Endodermal cell (in vitro differentiated cells): ENCODE measurements around the gene MRFAP1. TPM values are rescaled to one million over a fixed set of nuclear protein-coding genes. Genes with fewer than 3 reads are reported as not detected.

ENCODE experiments used
- DNase-seq: peaks from one replicate; pipeline ENCODE4 v3.0.0-alpha.2; 2017
- H3K27ac ChIP-seq: 2 replicates; pipeline ENCODE4 v1.5.1; 2013; ENCODE audit warnings: mild to moderate bottlenecking, low read depth, low read length, moderate library complexity
- H3K27me3 ChIP-seq: 2 replicates; pipeline ENCODE4 v1.6.1; 2013; ENCODE audit warnings: mild to moderate bottlenecking, low read length, moderate library complexity; ENCODE audit not compliant: insufficient read depth, control insufficient read depth, poor library complexity, severe bottlenecking
- H3K36me3 ChIP-seq: 2 replicates; pipeline ENCODE4 v1.7.0; 2013; ENCODE audit warnings: mild to moderate bottlenecking, low read length, moderate library complexity; ENCODE audit not compliant: control insufficient read depth, insufficient read depth
- H3K4me1 ChIP-seq: one replicate; pipeline ENCODE4 v1.7.0; 2013; ENCODE audit warnings: low read length; ENCODE audit not compliant: control insufficient read depth, insufficient read depth
- H3K4me3 ChIP-seq: 2 replicates; pipeline ENCODE4 v1.5.1; 2013; ENCODE audit warnings: mild to moderate bottlenecking, low read length, moderate library complexity
- H3K9ac ChIP-seq: 2 replicates; pipeline ENCODE4 v1.6.1; 2013; ENCODE audit warnings: mild to moderate bottlenecking, low read length, moderate library complexity; ENCODE audit not compliant: poor library complexity, severe bottlenecking; ENCODE audit errors: extremely low read depth
- H3K9me3 ChIP-seq: 2 replicates; pipeline ENCODE4 v1.6.1; 2013; ENCODE audit warnings: mild to moderate bottlenecking, low read length, moderate library complexity; ENCODE audit not compliant: control insufficient read depth
- H3K27ac Mint-ChIP-seq: 2 replicates; pipeline ENCODE4 v1.8.0; 2020; ENCODE audit warnings: mixed read lengths
- H3K27me3 Mint-ChIP-seq: 2 replicates; pipeline ENCODE4 v1.8.0; 2021; ENCODE audit warnings: mild to moderate bottlenecking, mixed read lengths; ENCODE audit not compliant: insufficient read depth
- H3K36me3 Mint-ChIP-seq: 2 replicates; pipeline ENCODE4 v1.8.0; 2020; ENCODE audit warnings: low read depth, mixed read lengths
- H3K4me1 Mint-ChIP-seq: 2 replicates; pipeline ENCODE4 v1.8.0; 2020; ENCODE audit warnings: mixed read lengths
- H3K4me3 Mint-ChIP-seq: 2 replicates; pipeline ENCODE4 v1.8.0; 2020; ENCODE audit warnings: mild to moderate bottlenecking, moderate library complexity, mixed read lengths
- H3K9me3 Mint-ChIP-seq: 2 replicates; pipeline ENCODE4 v1.8.0; 2020; ENCODE audit warnings: mild to moderate bottlenecking, mixed read lengths
- CTCF ChIP-seq: fragments of 200-600 bp; sonication (generic); conservative IDR thresholded peaks from 2 replicates; pipeline ENCODE4 v1.5.0; 2021; ENCODE audit warnings: antibody characterized with exemption, mild to moderate bottlenecking
- WGBS, 2 experiments: methylation state at CpG; one replicate each; pipeline versions ENCODE4 v1.1.5 to v1.1.7; 2013; ENCODE audit warnings: missing lambda C conversion rate in 2 of 2, mixed read lengths in 1 of 2; ENCODE audit not compliant: insufficient coverage in 1 of 2, insufficient read length in 1 of 2; 5-methylcytosine and 5-hydroxymethylcytosine counted together
- long read RNA-seq, 4 experiments: library from polyadenylated mRNA in 2 of 4; library from RNA in 1 of 4; library from capped mRNA in 1 of 4; stranded (forward) in 3 of 4; unstranded in 1 of 4; transcript quantifications; one replicate each; pipeline ENCODE4 v2.0.0, GENCODE V29; 2020 to 2021; ENCODE audit warnings: inconsistent platforms in 1 of 4
- polyA plus RNA-seq, 2 experiments: library from polyadenylated mRNA; stranded (reverse); fragments of 50-300 nt; gene quantifications; one replicate each; pipeline ENCODE4 v1.2.3, GENCODE V29; 2013
- total RNA-seq, 2 donors: library from RNA; stranded (reverse); fragmentation: NEBNext Ultra II Directional in 1 of 2; extraction: Animal tissue kit (Norgen Biotek cat#: 25700) in 1 of 2; gene quantifications; 2 replicates in 1 of 2; 3 replicates in 1 of 2; pipeline ENCODE4 v1.2.1, GENCODE V29; 2021

The MRFAP1 gene
- 100 to 1,000 TPM; 231 to 239 TPM for total RNA-seq
- polyA plus RNA-seq (2013, experiment 1 of 2): 248 TPM
- polyA plus RNA-seq (2013, experiment 2 of 2): 221 TPM
- long read RNA-seq, experiment 1, transcript MRFAP1-204 (1 exons, 1,982 nt): minor isoform, 25 of 168 reads
- long read RNA-seq, experiment 1, transcript MRFAP1-202 (2 exons, 1,584 nt): major isoform, 142 of 168 reads
- long read RNA-seq, experiment 1, partial matches to known transcripts: 0 of 168 reads
- long read RNA-seq, experiment 1, other reads (novel, unspliced or antisense): 1 of 168 reads
- long read RNA-seq, experiment 2, transcript MRFAP1-201 (3 exons, 2,049 nt): minor isoform, 31 of 91 reads
- long read RNA-seq, experiment 2, transcript MRFAP1-204 (1 exons, 1,982 nt): minor isoform, 6 of 91 reads
- long read RNA-seq, experiment 2, transcript MRFAP1-202 (2 exons, 1,584 nt): major isoform, 54 of 91 reads
- long read RNA-seq, experiment 2, partial matches to known transcripts: 0 of 91 reads
- long read RNA-seq, experiment 2, other reads (novel, unspliced or antisense): 0 of 91 reads
- long read RNA-seq, experiment 3, transcript MRFAP1-201 (3 exons, 2,049 nt): minor isoform, 412 of 987 reads
- long read RNA-seq, experiment 3, transcript MRFAP1-202 (2 exons, 1,584 nt): major isoform, 568 of 987 reads
- long read RNA-seq, experiment 3, partial matches to known transcripts: 0 of 987 reads
- long read RNA-seq, experiment 3, other reads (novel, unspliced or antisense): 2 of 987 reads
- long read RNA-seq, experiment 4, transcript MRFAP1-204 (1 exons, 1,982 nt): minor isoform, 16 of 621 reads
- long read RNA-seq, experiment 4, transcript MRFAP1-202 (2 exons, 1,584 nt): major isoform, 341 of 621 reads
- long read RNA-seq, experiment 4, transcript MRFAP1-201 (3 exons, 2,049 nt): minor isoform, 263 of 621 reads
- long read RNA-seq, experiment 4, partial matches to known transcripts: 0 of 621 reads
- long read RNA-seq, experiment 4, other reads (novel, unspliced or antisense): 1 of 621 reads

GRCh38 chr4:6640292-6641163, at the start of gene MRFAP1:
Gene MRFAP1 (plus strand): TSS chr4:6640685. CDS start chr4:6640863, 178 bp downstream.
- H3K36me3 ChIP-seq: peaks cover 21% of the 10 kb centered on the region
- H3K4me3 ChIP-seq: peak within 1 kb of the TSS; percentile 95
- H3K9me3 ChIP-seq: no peaks in the 10 kb centered on the region
- peak within 1 kb of the TSS; percentile 82 for H3K27ac ChIP-seq
- no peaks in the 10 kb centered on the region for H3K27me3 Mint-ChIP-seq
- H3K9ac ChIP-seq: peak within 1 kb of the TSS; percentile 83
- H3K4me1 Mint-ChIP-seq: peaks cover 20% of the 10 kb centered on the region
- DNase-seq: peak; percentile 96
- TF ChIP-seq CTCF: no peak
- H3K36me3 Mint-ChIP-seq: peaks cover 17% of the 10 kb centered on the region
- peak within 1 kb of the TSS; percentile 99 for H3K4me3 Mint-ChIP-seq
- no peaks in the 10 kb centered on the region for H3K9me3 Mint-ChIP-seq
- peak within 1 kb of the TSS; percentile 98 for H3K27ac Mint-ChIP-seq
- WGBS, 2 experiments: 0 to 1% methylated on average over 40 to 90 of the region's 90 CpGs
- no peaks in the 10 kb centered on the region for H3K27me3 ChIP-seq
- H3K4me1 ChIP-seq: peaks cover 3% of the 10 kb centered on the region

GRCh38 chr4:6591313-6591712, 49.2 kb upstream of the MRFAP1 start:
- TF ChIP-seq CTCF: no peak
- no peak overlapping the region for H3K27ac ChIP-seq
- WGBS, 2 experiments: 90% methylated on average over 9 of the region's 9 CpGs; no CpG with 5 or more reads in 1 of the 2 experiments
- H3K27me3 ChIP-seq: no peaks in the 10 kb centered on the region
- H3K4me3 ChIP-seq: no peak overlapping the region
- H3K36me3 ChIP-seq: no peaks in the 10 kb centered on the region
- H3K27me3 Mint-ChIP-seq: no peaks in the 10 kb centered on the region
- no peaks in the 10 kb centered on the region for H3K4me1 ChIP-seq
- peaks cover 7% of the 10 kb centered on the region for H3K36me3 Mint-ChIP-seq
- H3K4me1 Mint-ChIP-seq: no peaks in the 10 kb centered on the region
- H3K4me3 Mint-ChIP-seq: no peak overlapping the region
- H3K9me3 ChIP-seq: no peaks in the 10 kb centered on the region
- H3K27ac Mint-ChIP-seq: no peak overlapping the region
- H3K9ac ChIP-seq: no peak overlapping the region
- H3K9me3 Mint-ChIP-seq: no peaks in the 10 kb centered on the region
- no peak for DNase-seq

- peaks cover 5% of the 10 kb centered on the region for H3K36me3 Mint-ChIP-seq
- DNase-seq: no peak
- no peaks in the 10 kb centered on the region for H3K9me3 Mint-ChIP-seq
- H3K4me3 Mint-ChIP-seq: no peak overlapping the region
- no peak for TF ChIP-seq CTCF
- H3K36me3 ChIP-seq: no peaks in the 10 kb centered on the region
- H3K9me3 ChIP-seq: no peaks in the 10 kb centered on the region
- H3K4me3 ChIP-seq: no peak overlapping the region
- H3K9ac ChIP-seq: no peak overlapping the region
- H3K27ac ChIP-seq: no peak overlapping the region
- no peak overlapping the region for H3K27ac Mint-ChIP-seq
- no peaks in the 10 kb centered on the region for H3K27me3 Mint-ChIP-seq
- H3K4me1 ChIP-seq: no peaks in the 10 kb centered on the region
- H3K4me1 Mint-ChIP-seq: no peaks in the 10 kb centered on the region
- 86 to 90% methylated on average over 6 to 9 of the region's 9 CpGs for WGBS, 2 experiments
- no peaks in the 10 kb centered on the region for H3K27me3 ChIP-seq
Measured at GRCh38 chr4:6591781-6592180, 48.7 kb upstream of the MRFAP1 start.
